ENCODE data around the gene GJC3.
A peak's percentile ranks its signal among the peaks of the same experiment; 100 is the strongest.
"Not testable (repeated sequence)": the region's sequence is repeated elsewhere in the genome, so short reads cannot be mapped to it uniquely, and the experiment has no call there.

GJC3 gene

GRCh38 chr7:99928188-99928587 is 1.2 kb downstream of the GJC3 start:
- DNase-seq: no peak

GRCh38 chr7:99927536-99927935 is 1.9 kb downstream of the GJC3 start:
- no peak for DNase-seq

- DNase-seq: no peak
Measured at GRCh38 chr7:99926321-99926720, 3.1 kb downstream of the GJC3 start.

GRCh38 chr7:99923200-99923599 is 6.2 kb downstream of the GJC3 start:
- no peak for DNase-seq

GRCh38 chr7:99920149-99920548 is 9.3 kb downstream of the GJC3 start:
- no peak for DNase-seq

- DNase-seq: no peak
Measured at GRCh38 chr7:99919814-99920112, 9.7 kb downstream of the GJC3 start.

- DNase-seq: peak; percentile 96
Measured at GRCh38 chr7:99918959-99919813, 10.2 kb downstream of the GJC3 start, which contains the start of gene TRIM4. Gene TRIM4, minus strand, starts transcription at chr7:99919530. Its CDS starts 129 bp downstream, at chr7:99919401.

- DNase-seq: no peak
Measured at GRCh38 chr7:99910976-99911375, 18.4 kb downstream of the GJC3 start.

GRCh38 chr7:99901581-99901980 is 27.8 kb downstream of the GJC3 start:
- no peak for DNase-seq

GRCh38 chr7:99899830-99900519 is 29.4 kb downstream of the GJC3 start:
- DNase-seq: no peak

GRCh38 chr7:99898836-99899235 is 30.6 kb downstream of the GJC3 start:
- DNase-seq: no peak

- DNase-seq: no peak
Measured at GRCh38 chr7:99898023-99898357, 31.4 kb downstream of the GJC3 start.

GRCh38 chr7:99897322-99898022 is 31.9 kb downstream of the GJC3 start:
- DNase-seq: no peak

- no peak for DNase-seq
Measured at GRCh38 chr7:99894738-99895137, 34.7 kb downstream of the GJC3 start.

- no peak for DNase-seq
Measured at GRCh38 chr7:99893280-99893679, 36.1 kb downstream of the GJC3 start.

GRCh38 chr7:99890348-99890747 is 39.1 kb downstream of the GJC3 start:
- DNase-seq: not testable (repeated sequence)

GRCh38 chr7:99888366-99888765 is 41.1 kb downstream of the GJC3 start:
- not testable (repeated sequence) for DNase-seq

- no peak for DNase-seq
Measured at GRCh38 chr7:99881370-99881769, 48.0 kb downstream of the GJC3 start.

- DNase-seq: no peak
Measured at GRCh38 chr7:99876933-99877332, 52.5 kb downstream of the GJC3 start, which contains the start of gene OR2AE1. Gene OR2AE1, minus strand, starts transcription at chr7:99877033. Its CDS starts 0 bp downstream, at chr7:99877033.

GRCh38 chr7:99876491-99876890 is 52.9 kb downstream of the GJC3 start:
- DNase-seq: peak; percentile 4

Measured in suppressor macrophage treated with lipopolysaccharide for 4 hours (primary cell).